Uterus (tissue), 2 donors: Measurements from ENCODE around the gene MAGOH.

Experiments
- POLR2A ChIP-seq, 2 donors: fragments of 450-650 bp; IDR thresholded peaks; one replicate each; pipeline ENCODE4 v1.6.1; 2016; ENCODE audit warnings: antibody characterized with exemption in 2 of 2, mild to moderate bottlenecking in 1 of 2, moderate library complexity in 1 of 2
- TF ChIP-seq, protein P1 (sequence below), 4 experiments: fragments of 200-600 bp in 2 of 4; fragments of 450-650 bp in 2 of 4; sonication (generic) in 2 of 4; IDR thresholded peaks; one replicate each; pipeline ENCODE4 v1.5.1; 2016 to 2019; ENCODE audit warnings: antibody characterized with exemption in 4 of 4, mild to moderate bottlenecking in 2 of 4, moderate library complexity in 1 of 4

DNA sequence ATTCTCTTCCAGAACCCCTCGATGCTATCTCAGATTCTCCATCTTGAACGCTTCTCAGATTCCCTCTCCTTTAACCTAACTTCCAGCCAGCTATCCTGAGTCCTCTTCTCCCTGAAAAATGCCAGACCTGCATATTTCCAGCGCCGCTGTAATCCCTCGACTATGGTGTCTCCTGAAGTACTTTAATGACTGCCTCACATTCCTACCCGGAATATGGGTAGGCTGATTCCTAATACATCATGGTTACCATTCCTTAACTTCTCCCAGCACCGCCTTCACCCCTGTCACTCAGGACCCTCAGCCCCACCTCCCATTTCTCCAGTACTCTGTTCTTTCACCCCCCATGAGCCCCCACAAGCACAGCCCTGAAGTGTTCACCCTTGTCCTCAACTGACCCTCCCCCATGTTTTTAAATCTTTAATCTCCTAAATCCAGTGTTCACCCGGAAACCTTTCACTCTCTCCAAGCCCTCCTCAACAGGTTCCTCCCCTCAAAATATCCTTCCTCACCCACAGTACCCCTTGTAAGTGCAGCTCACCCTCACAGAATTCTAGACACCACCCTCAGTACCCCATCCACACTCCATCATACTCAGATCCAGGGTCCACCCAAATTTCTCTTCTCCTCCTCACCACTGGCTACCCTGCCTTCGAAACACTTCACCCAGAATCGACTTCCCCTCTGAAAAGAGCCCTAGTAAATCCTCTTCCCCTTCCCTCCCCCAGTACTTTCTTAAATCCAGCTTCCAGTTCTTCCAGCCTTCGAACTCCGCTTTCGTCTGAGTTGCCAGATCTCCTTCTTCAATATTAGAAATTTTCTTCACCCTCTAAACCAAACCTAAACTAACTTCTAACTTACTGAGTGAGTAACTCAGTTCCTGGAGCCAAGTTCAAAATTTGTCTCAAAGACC, 40.8 kb downstream of the MAGOH start:
- TF ChIP-seq, protein P1, sequence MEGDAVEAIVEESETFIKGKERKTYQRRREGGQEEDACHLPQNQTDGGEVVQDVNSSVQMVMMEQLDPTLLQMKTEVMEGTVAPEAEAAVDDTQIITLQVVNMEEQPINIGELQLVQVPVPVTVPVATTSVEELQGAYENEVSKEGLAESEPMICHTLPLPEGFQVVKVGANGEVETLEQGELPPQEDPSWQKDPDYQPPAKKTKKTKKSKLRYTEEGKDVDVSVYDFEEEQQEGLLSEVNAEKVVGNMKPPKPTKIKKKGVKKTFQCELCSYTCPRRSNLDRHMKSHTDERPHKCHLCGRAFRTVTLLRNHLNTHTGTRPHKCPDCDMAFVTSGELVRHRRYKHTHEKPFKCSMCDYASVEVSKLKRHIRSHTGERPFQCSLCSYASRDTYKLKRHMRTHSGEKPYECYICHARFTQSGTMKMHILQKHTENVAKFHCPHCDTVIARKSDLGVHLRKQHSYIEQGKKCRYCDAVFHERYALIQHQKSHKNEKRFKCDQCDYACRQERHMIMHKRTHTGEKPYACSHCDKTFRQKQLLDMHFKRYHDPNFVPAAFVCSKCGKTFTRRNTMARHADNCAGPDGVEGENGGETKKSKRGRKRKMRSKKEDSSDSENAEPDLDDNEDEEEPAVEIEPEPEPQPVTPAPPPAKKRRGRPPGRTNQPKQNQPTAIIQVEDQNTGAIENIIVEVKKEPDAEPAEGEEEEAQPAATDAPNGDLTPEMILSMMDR (IDR thresholded peaks at IDR 0.05) = no peak
- no peak for TF ChIP-seq POLR2A (IDR thresholded peaks at IDR 0.05)
